PFSK-1 (cell line): Measurements from ENCODE around the gene SPRY1.

Experiments
- FOXP2 ChIP-seq: optimal IDR thresholded peaks from 2 replicates; pipeline ENCODE3; 2011; ENCODE audit warnings: borderline replicate concordance, control low read depth, inconsistent platforms; ENCODE audit not compliant: insufficient read depth; ENCODE audit errors: extremely low read length, extremely low read depth
- POLR2AphosphoS5 ChIP-seq: IDR thresholded peaks from 2 replicates; pipeline ENCODE4 v1.6.1; 2012; ENCODE audit warnings: low read depth, mild to moderate bottlenecking, control low read depth, low read length, moderate library complexity
- SIN3A ChIP-seq: IDR thresholded peaks from 2 replicates; pipeline ENCODE4 v1.6.1; 2012; ENCODE audit warnings: mild to moderate bottlenecking, low read length, moderate library complexity, borderline replicate concordance; ENCODE audit not compliant: insufficient read depth
- TAF1 ChIP-seq: IDR thresholded peaks from 2 replicates; pipeline ENCODE4 v1.6.1; 2012; ENCODE audit warnings: low read length, control low read depth, borderline replicate concordance; ENCODE audit not compliant: insufficient read depth
- TF ChIP-seq, protein P1 (sequence below), 2 experiments: IDR thresholded peaks; 2 replicates each; pipeline versions ENCODE4 v1.6.1 to v1.8.0; 2011 to 2012; ENCODE audit warnings: low read depth in 2 of 2, low read length in 2 of 2, control low read depth in 1 of 2, inconsistent platforms in 1 of 2, mild to moderate bottlenecking in 1 of 2, moderate library complexity in 1 of 2; ENCODE audit not compliant: insufficient read depth in 1 of 2

Gene SPRY1

DNA sequence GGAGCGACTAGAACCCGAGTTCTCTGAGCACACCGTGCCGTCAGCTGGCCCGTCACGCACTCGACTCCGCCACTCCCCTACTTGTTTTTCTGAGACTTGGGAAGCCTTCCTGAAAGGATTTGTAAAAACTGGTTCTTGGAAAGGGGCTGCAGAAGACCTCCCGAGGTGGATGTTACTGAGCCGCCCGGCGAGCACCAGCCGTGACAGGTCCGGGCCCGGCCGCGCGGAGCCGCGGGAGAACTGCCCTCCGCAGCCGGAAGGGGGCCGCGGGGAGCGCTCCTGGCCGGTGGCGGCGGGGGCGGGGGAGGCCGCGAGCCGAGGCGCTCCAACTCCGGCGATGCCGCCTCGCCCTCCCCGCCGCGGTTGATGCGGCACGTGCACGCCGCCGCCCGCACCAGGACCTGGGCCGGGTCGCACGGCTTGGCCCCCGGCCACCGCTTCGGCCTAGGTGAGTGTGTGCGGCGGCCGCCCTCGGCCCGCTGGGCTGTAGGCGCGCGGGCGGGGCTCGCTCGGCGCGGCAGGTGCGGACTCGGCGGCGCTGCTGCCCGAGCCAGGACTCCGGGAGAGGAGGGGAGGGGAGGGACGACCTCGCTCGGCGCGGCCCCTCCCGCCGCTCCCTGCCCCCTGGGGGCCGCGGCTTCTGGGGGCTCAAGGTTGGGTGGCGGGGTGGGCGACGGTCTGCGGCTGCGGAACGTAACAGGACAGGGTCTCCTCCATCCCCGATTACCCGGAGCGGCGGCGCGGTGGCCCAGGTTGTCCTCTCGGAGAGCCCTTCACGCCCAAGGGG, 1.7 kb downstream of the SPRY1 start:
- peak; percentile 78 for TF ChIP-seq FOXP2
- TF ChIP-seq SIN3A, result no peak

DNA sequence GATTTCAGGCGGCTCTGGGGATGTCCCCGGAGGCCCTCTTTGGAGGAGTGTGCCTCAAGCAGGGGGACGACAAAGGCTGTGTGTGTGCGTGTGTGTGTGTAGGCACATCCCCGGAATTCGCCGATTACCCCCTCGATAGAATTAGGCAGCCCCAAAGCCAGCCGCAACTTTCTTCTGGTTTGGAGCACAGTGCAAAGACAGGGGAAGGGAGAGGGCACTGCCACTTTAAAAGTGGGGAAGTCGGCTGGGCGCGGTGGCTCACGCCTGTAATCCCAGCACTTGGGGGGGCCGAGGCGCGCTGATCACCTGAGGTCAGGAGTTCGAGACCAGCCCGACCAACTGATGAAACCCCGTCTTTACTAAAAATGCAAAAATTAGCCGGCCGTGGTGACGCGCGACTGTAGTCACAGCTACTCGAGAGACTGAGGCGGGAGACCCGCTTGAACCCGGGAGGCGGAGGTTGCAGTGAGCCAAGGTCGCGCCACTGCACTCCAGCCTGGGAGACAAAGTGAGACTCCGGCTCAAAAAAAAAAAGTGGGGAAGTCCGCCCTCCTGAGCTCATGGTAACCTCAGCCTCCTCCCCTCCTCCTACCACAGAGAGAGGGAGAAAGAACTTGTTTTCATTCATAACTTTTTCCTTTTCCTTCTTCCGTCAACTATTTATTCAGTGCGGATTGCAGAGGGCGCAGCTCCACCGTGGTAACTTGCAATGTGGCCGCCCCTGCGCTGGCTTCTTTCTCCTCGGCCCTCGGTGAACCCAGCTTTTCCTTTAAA, 2.4 kb downstream of the SPRY1 start:
- TF ChIP-seq FOXP2 (peak; percentile 22), TAF1 (peak; percentile 78; the same call in 1 of the 2 replicates), SIN3A (0 out of 2 replicates have a peak, but pooled peaks have one; percentile 69), POLR2AphosphoS5 (peak; percentile 77)
- TF ChIP-seq, protein P1, sequence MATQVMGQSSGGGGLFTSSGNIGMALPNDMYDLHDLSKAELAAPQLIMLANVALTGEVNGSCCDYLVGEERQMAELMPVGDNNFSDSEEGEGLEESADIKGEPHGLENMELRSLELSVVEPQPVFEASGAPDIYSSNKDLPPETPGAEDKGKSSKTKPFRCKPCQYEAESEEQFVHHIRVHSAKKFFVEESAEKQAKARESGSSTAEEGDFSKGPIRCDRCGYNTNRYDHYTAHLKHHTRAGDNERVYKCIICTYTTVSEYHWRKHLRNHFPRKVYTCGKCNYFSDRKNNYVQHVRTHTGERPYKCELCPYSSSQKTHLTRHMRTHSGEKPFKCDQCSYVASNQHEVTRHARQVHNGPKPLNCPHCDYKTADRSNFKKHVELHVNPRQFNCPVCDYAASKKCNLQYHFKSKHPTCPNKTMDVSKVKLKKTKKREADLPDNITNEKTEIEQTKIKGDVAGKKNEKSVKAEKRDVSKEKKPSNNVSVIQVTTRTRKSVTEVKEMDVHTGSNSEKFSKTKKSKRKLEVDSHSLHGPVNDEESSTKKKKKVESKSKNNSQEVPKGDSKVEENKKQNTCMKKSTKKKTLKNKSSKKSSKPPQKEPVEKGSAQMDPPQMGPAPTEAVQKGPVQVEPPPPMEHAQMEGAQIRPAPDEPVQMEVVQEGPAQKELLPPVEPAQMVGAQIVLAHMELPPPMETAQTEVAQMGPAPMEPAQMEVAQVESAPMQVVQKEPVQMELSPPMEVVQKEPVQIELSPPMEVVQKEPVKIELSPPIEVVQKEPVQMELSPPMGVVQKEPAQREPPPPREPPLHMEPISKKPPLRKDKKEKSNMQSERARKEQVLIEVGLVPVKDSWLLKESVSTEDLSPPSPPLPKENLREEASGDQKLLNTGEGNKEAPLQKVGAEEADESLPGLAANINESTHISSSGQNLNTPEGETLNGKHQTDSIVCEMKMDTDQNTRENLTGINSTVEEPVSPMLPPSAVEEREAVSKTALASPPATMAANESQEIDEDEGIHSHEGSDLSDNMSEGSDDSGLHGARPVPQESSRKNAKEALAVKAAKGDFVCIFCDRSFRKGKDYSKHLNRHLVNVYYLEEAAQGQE (IDR thresholded peaks at IDR 0.05; ENCODE audit: insufficient read depth in 1 of 2, low read depth in 2 of 2, low read length in 2 of 2), result peak in 1 of 2 experiments; percentile 21; a peak in 1 of 4 replicates

DNA sequence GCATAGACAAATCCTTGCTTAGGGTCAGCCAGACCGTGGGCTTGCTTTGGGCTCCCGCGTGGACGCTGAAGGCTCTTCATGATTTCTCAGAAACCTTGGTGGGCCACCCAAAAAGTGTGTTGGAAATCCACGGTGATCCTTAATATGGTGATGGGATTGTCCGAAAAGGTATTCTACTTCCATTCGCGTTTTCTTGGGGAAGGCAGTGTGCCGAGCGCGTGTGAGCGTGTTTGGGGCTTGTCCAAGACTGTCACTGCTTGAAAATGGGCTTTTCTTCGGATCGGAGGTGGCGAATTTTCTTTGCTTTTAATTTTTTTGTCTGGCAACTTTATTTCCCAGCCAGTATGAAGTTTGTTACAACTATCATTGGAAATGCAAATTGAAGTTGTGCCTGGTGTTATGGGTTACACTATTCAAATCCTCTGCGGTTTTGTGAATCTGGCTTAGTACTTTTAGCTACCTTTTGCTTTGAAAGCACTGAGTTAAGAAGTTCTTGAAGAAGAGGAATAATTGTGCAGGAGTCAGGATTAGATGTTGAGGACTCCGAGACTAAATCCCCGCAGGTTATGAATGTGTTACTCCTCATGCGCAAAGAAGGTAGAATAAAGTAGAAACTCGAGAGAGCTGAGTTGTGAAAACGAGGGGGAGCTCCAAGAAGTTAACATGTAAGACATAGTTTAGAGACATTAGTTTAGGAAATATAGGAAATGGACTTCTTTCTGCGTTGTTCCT, 3.2 kb downstream of the SPRY1 start:
- TF ChIP-seq FOXP2, result no peak
- TF ChIP-seq POLR2AphosphoS5, result no peak
- TF ChIP-seq SIN3A, result no peak
- TF ChIP-seq TAF1, result no peak
- TF ChIP-seq, protein P1 (IDR thresholded peaks at IDR 0.05; ENCODE audit: insufficient read depth in 1 of 2, low read depth in 2 of 2, low read length in 2 of 2), result no peak

DNA sequence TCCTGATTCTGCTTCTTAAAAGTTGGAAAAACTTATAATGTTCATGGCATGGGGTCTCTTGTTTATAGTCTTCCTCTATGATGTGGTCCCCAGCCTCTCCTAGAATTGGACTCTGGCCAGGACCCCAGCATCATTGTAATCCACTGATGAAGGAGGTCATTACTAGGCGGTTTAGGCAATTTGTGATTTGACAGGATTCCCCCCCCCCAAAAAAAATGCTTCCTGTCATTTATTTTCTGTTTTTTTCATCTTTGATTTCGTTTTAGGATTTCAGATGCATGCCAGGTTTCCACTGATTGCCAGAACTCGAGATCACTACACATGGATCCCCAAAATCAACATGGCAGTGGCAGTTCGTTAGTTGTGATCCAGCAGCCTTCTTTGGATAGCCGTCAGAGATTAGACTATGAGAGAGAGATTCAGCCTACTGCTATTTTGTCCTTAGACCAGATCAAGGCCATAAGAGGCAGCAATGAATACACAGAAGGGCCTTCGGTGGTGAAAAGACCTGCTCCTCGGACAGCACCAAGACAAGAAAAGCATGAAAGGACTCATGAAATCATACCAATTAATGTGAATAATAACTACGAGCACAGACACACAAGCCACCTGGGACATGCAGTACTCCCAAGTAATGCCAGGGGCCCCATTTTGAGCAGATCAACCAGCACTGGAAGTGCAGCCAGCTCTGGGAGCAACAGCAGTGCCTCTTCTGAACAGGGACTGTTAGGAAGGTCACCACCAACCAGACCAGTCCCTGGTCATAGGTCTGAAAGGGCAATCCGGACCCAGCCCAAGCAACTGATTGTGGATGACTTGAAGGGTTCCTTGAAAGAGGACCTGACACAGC, 4.9 kb downstream of the SPRY1 start:
- TF ChIP-seq, protein P1 (IDR thresholded peaks at IDR 0.05; ENCODE audit: insufficient read depth in 1 of 2, low read depth in 2 of 2, low read length in 2 of 2), result no peak
- TF ChIP-seq POLR2AphosphoS5 (no peak), SIN3A (no peak), TAF1 (no peak), FOXP2 (no peak)

DNA sequence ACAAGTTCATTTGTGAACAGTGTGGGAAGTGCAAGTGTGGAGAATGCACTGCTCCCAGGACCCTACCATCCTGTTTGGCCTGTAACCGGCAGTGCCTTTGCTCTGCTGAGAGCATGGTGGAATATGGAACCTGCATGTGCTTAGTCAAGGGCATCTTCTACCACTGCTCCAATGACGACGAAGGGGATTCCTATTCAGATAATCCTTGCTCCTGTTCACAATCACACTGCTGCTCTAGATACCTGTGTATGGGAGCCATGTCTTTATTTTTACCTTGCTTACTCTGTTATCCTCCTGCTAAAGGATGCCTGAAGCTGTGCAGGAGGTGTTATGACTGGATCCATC, 5.5 kb downstream of the SPRY1 start:
- TF ChIP-seq, protein P1 (IDR thresholded peaks at IDR 0.05; ENCODE audit: insufficient read depth in 1 of 2, low read depth in 2 of 2, low read length in 2 of 2), result no peak
- TF ChIP-seq SIN3A, result no peak
- no peak for TF ChIP-seq POLR2AphosphoS5
